ENCODE results near the gene PRKN. TPM values are rescaled to one million over a fixed set of nuclear protein-coding genes. Genes with fewer than 3 reads are reported as not detected.

PRKN gene
- total RNA-seq, 2 donors from 2014 or later: 6.7 to 8.2 TPM

DNA sequence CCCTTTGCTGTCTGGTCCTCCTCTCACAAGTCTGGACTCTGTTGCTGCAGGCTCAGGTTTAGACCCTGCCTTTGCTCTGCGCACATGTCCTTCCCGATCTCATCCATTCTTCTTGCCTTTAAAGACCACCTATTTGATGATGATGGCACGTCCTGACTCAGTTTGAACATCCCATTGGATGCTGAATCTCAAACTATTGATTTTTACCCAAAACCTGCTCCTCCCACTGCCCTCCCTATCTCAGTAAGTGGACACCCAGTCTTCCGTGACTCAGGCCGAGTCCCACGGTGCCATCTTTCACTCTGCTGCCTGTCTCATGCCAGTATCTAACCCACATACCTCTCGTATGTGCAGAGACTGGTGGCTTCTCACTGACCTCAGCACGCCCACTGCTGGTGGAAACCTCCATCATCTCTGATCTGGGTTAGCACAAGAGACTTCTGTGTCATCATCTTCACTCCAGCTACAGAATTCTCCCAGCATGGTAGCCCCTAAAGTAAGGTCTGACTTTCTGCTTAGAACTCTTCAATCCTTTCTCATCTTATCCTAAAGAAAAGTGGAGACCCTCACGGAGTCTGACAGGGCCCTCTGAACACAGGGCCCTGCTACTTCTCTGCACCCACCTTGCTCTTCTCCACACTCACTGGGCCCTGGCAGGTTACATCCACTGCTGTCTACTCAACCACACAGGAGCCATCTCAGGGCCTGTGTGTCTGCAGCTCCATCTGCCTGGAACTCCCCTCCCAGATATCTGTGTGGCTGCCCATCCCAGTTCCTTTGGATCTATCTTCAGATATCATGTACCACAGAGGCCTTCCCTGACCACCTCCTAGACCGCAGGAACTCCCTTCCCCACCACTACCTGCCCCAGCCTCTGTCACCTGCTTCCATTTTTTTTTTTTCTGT, 1066.6 kb downstream of the PRKN start:
- H3K27me3 ChIP-seq: no peaks in the 10 kb centered on the region
- DNase-seq (no peak), ATAC-seq (no peak)
- no peaks in the 10 kb centered on the region for H3K9me3 ChIP-seq
- H3K36me3 ChIP-seq (replicated peaks in 1 of 2; ENCODE audit: insufficient read depth in 1 of 2, low read depth in 2 of 2): no peaks in the 10 kb centered on the region
- no peak for TF ChIP-seq POLR2A (IDR thresholded peaks at IDR 0.05)
- no peak for TF ChIP-seq CTCF (IDR thresholded peaks at IDR 0.05)
- H3K4me3 ChIP-seq: no peak overlapping the region
- peaks cover 5% of the 10 kb centered on the region for H3K4me1 ChIP-seq
- no peak overlapping the region for H3K27ac ChIP-seq
- WGBS, 2 donors: 90 to 92% methylated on average over 10 of the region's 10 CpGs
- intact Hi-C loops (cut with DNase I): no loop called here

DNA sequence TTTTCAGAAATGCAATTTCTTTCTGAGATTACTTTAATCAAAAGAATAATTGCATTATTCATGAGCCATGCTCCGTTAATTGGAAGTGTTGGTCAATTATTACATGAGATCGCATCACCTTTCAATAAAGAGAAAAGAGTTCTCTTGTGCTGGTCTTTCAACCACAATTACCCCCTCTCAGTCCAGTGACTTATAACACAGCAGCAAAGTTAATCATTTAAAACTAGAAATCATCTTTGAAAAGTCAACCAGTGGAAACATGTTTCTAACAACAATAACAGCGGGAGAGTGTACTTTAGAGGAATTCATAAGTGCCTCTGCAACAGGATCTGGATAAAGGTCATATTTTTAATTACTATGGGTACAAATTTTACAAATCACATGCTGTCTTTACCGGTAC, 1069.4 kb downstream of the PRKN start:
- H3K4me3 ChIP-seq: no peak overlapping the region
- DNase-seq: no peak
- H3K27me3 ChIP-seq: no peaks in the 10 kb centered on the region
- TF ChIP-seq POLR2A (IDR thresholded peaks at IDR 0.05) (no peak), CTCF (IDR thresholded peaks at IDR 0.05) (no peak)
- WGBS, 2 donors: 52 to 60% methylated on average over 4 of the region's 4 CpGs
- peaks cover 5% of the 10 kb centered on the region for H3K4me1 ChIP-seq
- intact Hi-C loops (cut with DNase I): no loop called here
- no peaks in the 10 kb centered on the region for H3K36me3 ChIP-seq (replicated peaks in 1 of 2; ENCODE audit: insufficient read depth in 1 of 2, low read depth in 2 of 2)
- no peaks in the 10 kb centered on the region for H3K9me3 ChIP-seq
- no peak for ATAC-seq
- no peak overlapping the region for H3K27ac ChIP-seq

GRCh38 chr6:161654209-161654608, 1073.4 kb downstream of the PRKN start:
- H3K9me3 ChIP-seq: peaks cover 0 to 6% (median 0%) of the 10 kb centered on the region in 3 donors
- peaks cover 5% of the 10 kb centered on the region for H3K4me1 ChIP-seq
- ATAC-seq (no peak), DNase-seq (no peak)
- intact Hi-C loops (cut with DNase I): no loop called here
- WGBS, 2 donors: 78 to 93% methylated on average over 6 of the region's 6 CpGs
- no peak overlapping the region for H3K4me3 ChIP-seq
- no peaks in the 10 kb centered on the region for H3K36me3 ChIP-seq (replicated peaks in 1 of 2; ENCODE audit: insufficient read depth in 1 of 2, low read depth in 2 of 2)
- no peak for TF ChIP-seq POLR2A (IDR thresholded peaks at IDR 0.05)
- TF ChIP-seq CTCF (IDR thresholded peaks at IDR 0.05): no peak
- no peak overlapping the region for H3K27ac ChIP-seq
- no peaks in the 10 kb centered on the region for H3K27me3 ChIP-seq

- no peaks in the 10 kb centered on the region for H3K4me1 ChIP-seq
- H3K9me3 ChIP-seq: peaks cover 0 to 6% (median 0%) of the 10 kb centered on the region in 3 donors
- WGBS, 2 donors: 90 to 97% methylated on average over 1 of the region's 1 CpG
- no peak overlapping the region for H3K4me3 ChIP-seq
- no peak for TF ChIP-seq POLR2A (IDR thresholded peaks at IDR 0.05)
- TF ChIP-seq CTCF (IDR thresholded peaks at IDR 0.05): no peak
- intact Hi-C loops (cut with DNase I): no loop called here
- no peaks in the 10 kb centered on the region for H3K27me3 ChIP-seq
- DNase-seq: no peak
- no peak overlapping the region for H3K27ac ChIP-seq
- no peak for ATAC-seq
- no peaks in the 10 kb centered on the region for H3K36me3 ChIP-seq (replicated peaks in 1 of 2; ENCODE audit: insufficient read depth in 1 of 2, low read depth in 2 of 2)
Observed at GRCh38 chr6:161651949-161652348, 1075.6 kb downstream of the PRKN start.

- DNase-seq (no peak), ATAC-seq (no peak)
- Histone ChIP-seq H3K36me3 (replicated peaks in 1 of 2; ENCODE audit: insufficient read depth in 1 of 2, low read depth in 2 of 2) (no peaks in the 10 kb centered on the region), H3K4me3 (no peak overlapping the region), H3K9me3 (peaks cover 0 to 6% (median 0%) of the 10 kb centered on the region in 3 donors), H3K27ac (no peak overlapping the region), H3K27me3 (no peaks in the 10 kb centered on the region), H3K4me1 (no peaks in the 10 kb centered on the region)
- TF ChIP-seq CTCF (IDR thresholded peaks at IDR 0.05) (no peak), POLR2A (IDR thresholded peaks at IDR 0.05) (no peak)
- intact Hi-C loops (cut with DNase I): no loop called here
- WGBS, 2 donors: 66 to 77% methylated on average over 3 to 4 of the region's 4 CpGs
Observed at GRCh38 chr6:161649841-161650240, 1077.7 kb downstream of the PRKN start.
